Measurements from ENCODE around the gene SNAPIN. TPM values are rescaled to one million over a fixed set of nuclear protein-coding genes. Genes with fewer than 3 reads are reported as not detected.
A peak's percentile ranks its signal among the peaks of the same experiment; 100 is the strongest.

SNAPIN gene
- total RNA-seq, 1 experiment from 2014 or later: 34.1 TPM

GRCh38 chr1:153693466-153693865 is 35.0 kb downstream of the SNAPIN start:
- H3K9me3 Mint-ChIP-seq (ENCODE audit: unreplicated experiment): no peaks in the 10 kb centered on the region
- peaks cover 10% of the 10 kb centered on the region for H3K4me1 Mint-ChIP-seq (ENCODE audit: low read depth, unreplicated experiment)
- DNase-seq: no peak
- no peak overlapping the region for H3K27ac Mint-ChIP-seq (ENCODE audit: unreplicated experiment)
- H3K9me3 ChIP-seq: no peaks in the 10 kb centered on the region
- H3K27me3 ChIP-seq (replicated peaks; ENCODE audit: control insufficient read depth, insufficient read depth, low read length): no peaks in the 10 kb centered on the region
- CTCF ChIA-PET: no interaction called here
- no peak overlapping the region for H3K4me3 Mint-ChIP-seq (ENCODE audit: unreplicated experiment)
- no TSS peak for BruUV-seq (replicated peaks)
- H3K36me3 ChIP-seq (ENCODE audit: control insufficient read depth, insufficient read depth, low read length): no peaks in the 10 kb centered on the region
- H3K4me3 ChIP-seq (ENCODE audit: low read depth, low read length): no peak overlapping the region
- no peaks in the 10 kb centered on the region for H3K36me3 Mint-ChIP-seq (ENCODE audit: insufficient read depth, unreplicated experiment)
- POLR2A ChIA-PET: no interaction called here
- H3K4me1 ChIP-seq: peaks cover 13% of the 10 kb centered on the region
- H3K27me3 Mint-ChIP-seq (ENCODE audit: insufficient read depth, unreplicated experiment): no peaks in the 10 kb centered on the region
- TF ChIP-seq CTCF (IDR thresholded peaks at IDR 0.05; ENCODE audit: insufficient read depth in 1 of 2, low read depth in 1 of 2, low read length in 1 of 2, severe bottlenecking in 1 of 2, unreplicated experiment in 1 of 2): no peak
- intact Hi-C loops (cut with micrococcal nuclease; ENCODE audit: unreplicated experiment): no loop called here

DNA sequence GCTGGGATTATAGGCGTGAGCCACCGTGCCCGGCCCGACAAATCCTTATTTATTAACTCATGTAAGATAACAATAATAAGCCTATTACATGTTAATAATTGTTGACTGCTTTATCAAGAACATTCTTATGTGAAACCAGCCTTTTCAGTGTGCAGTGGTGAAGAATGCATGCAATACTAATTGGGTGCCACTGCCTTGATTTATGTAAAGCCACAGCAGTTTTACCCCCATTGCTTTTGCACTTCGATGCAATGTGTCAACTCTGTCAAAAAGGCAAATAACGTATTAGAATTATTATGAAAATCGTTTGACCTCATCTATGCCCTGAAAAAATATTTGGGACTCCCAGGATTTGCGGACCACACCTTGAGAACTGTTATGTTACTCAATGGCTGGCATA is 38.2 kb downstream of the SNAPIN start:
- peak overlapping the region; percentile 53 for H3K27ac Mint-ChIP-seq (ENCODE audit: unreplicated experiment)

GRCh38 chr1:153697191-153698019 is 38.9 kb downstream of the SNAPIN start:
- peak overlapping the region; percentile 53 for H3K27ac Mint-ChIP-seq (ENCODE audit: unreplicated experiment)
- POLR2A ChIA-PET: interaction anchor here (1.1 kb wide), 1 partner anchor 30 kb away, joined by 3 read pairs; the partner anchor contains the start of gene INTS3

More for the DNA sequence above, 38.2 kb downstream of the SNAPIN start:
- Histone ChIP-seq H3K4me3 (ENCODE audit: low read depth, low read length) (no peak overlapping the region), H3K4me1 (peaks cover 13% of the 10 kb centered on the region), H3K27me3 (replicated peaks; ENCODE audit: control insufficient read depth, insufficient read depth, low read length) (no peaks in the 10 kb centered on the region), H3K9me3 (no peaks in the 10 kb centered on the region), H3K36me3 (ENCODE audit: control insufficient read depth, insufficient read depth, low read length) (no peaks in the 10 kb centered on the region)
- no TSS peak for BruUV-seq (replicated peaks)
- no peak for TF ChIP-seq CTCF (IDR thresholded peaks at IDR 0.05; ENCODE audit: insufficient read depth in 1 of 2, low read depth in 1 of 2, low read length in 1 of 2, severe bottlenecking in 1 of 2, unreplicated experiment in 1 of 2)
- H3K27me3 Mint-ChIP-seq (ENCODE audit: insufficient read depth, unreplicated experiment): no peaks in the 10 kb centered on the region
- POLR2A ChIA-PET: interaction anchor here (1.1 kb wide), 1 partner anchor 31 kb away, joined by 3 read pairs; the partner anchor contains the start of gene INTS3
- peaks cover 10% of the 10 kb centered on the region for H3K4me1 Mint-ChIP-seq (ENCODE audit: low read depth, unreplicated experiment)
- H3K36me3 Mint-ChIP-seq (ENCODE audit: insufficient read depth, unreplicated experiment): no peaks in the 10 kb centered on the region
- no peak for DNase-seq
- no peaks in the 10 kb centered on the region for H3K9me3 Mint-ChIP-seq (ENCODE audit: unreplicated experiment)
- intact Hi-C loops (cut with micrococcal nuclease; ENCODE audit: unreplicated experiment): no loop called here
- no peak overlapping the region for H3K4me3 Mint-ChIP-seq (ENCODE audit: unreplicated experiment)
- CTCF ChIA-PET: no interaction called here

More at GRCh38 chr1:153697191-153698019, 38.9 kb downstream of the SNAPIN start:
- intact Hi-C loops (cut with micrococcal nuclease; ENCODE audit: unreplicated experiment): no loop called here
- peaks cover 10% of the 10 kb centered on the region for H3K4me1 Mint-ChIP-seq (ENCODE audit: low read depth, unreplicated experiment)
- Histone ChIP-seq H3K4me1 (peaks cover 13% of the 10 kb centered on the region), H3K27me3 (replicated peaks; ENCODE audit: control insufficient read depth, insufficient read depth, low read length) (no peaks in the 10 kb centered on the region), H3K9me3 (no peaks in the 10 kb centered on the region), H3K36me3 (ENCODE audit: control insufficient read depth, insufficient read depth, low read length) (no peaks in the 10 kb centered on the region), H3K4me3 (ENCODE audit: low read depth, low read length) (no peak overlapping the region)
- no peaks in the 10 kb centered on the region for H3K36me3 Mint-ChIP-seq (ENCODE audit: insufficient read depth, unreplicated experiment)
- H3K9me3 Mint-ChIP-seq (ENCODE audit: unreplicated experiment): no peaks in the 10 kb centered on the region
- no TSS peak for BruUV-seq (replicated peaks)
- CTCF ChIA-PET: interaction anchor here (0.7 kb wide), 1 partner anchor 265 kb away, joined by 3 read pairs; the partner anchor contains the start of gene SLC39A1
- no peaks in the 10 kb centered on the region for H3K27me3 Mint-ChIP-seq (ENCODE audit: insufficient read depth, unreplicated experiment)
- DNase-seq: peak; percentile 68 to 82
- no peak for TF ChIP-seq CTCF (IDR thresholded peaks at IDR 0.05; ENCODE audit: insufficient read depth in 1 of 2, low read depth in 1 of 2, low read length in 1 of 2, severe bottlenecking in 1 of 2, unreplicated experiment in 1 of 2)
- H3K4me3 Mint-ChIP-seq (ENCODE audit: unreplicated experiment): no peak overlapping the region
